CD4-positive, CD25-positive, alpha-beta regulatory T cell (primary cell): ENCODE data around the gene DNAH10. TPM values are rescaled to one million over a fixed set of nuclear protein-coding genes. Genes with fewer than 3 reads are reported as not detected.

Source experiments
- ATAC-seq, 2 donors: fragments of 150-1000 bp; cut with Tn5 transposase; one replicate each; pipeline ENCODE4 v1.10.0; 2021; ENCODE audit warnings: low read depth in 2 of 2, moderate number of reproducible peaks in 2 of 2, moderate library complexity in 1 of 2
- DNase-seq, 3 donors: peaks; one replicate each; pipeline versions ENCODE4 v3.0.0 to v3.0.0-alpha.2; 2012 to 2022; ENCODE audit warnings: mixed read lengths in 1 of 3
- H3K27ac ChIP-seq: one replicate; pipeline ENCODE4 v1.7.0; 2013; ENCODE audit warnings: mild to moderate bottlenecking, low read length; ENCODE audit not compliant: insufficient read depth, poor library complexity, severe bottlenecking
- H3K27me3 ChIP-seq: one replicate; pipeline ENCODE4 v1.7.0; 2013; ENCODE audit warnings: low read length; ENCODE audit not compliant: control insufficient read depth, insufficient read depth
- H3K36me3 ChIP-seq: one replicate; pipeline ENCODE4 v1.7.0; 2013; ENCODE audit warnings: mild to moderate bottlenecking, low read length, moderate library complexity; ENCODE audit not compliant: control insufficient read depth, insufficient read depth
- H3K4me1 ChIP-seq: 2 replicates; pipeline ENCODE4 v1.7.0; 2013; ENCODE audit warnings: mild to moderate bottlenecking, low read length; ENCODE audit not compliant: insufficient read depth, control insufficient read depth, poor library complexity, severe bottlenecking
- H3K4me3 ChIP-seq: one replicate; pipeline ENCODE4 v1.7.0; 2013; ENCODE audit warnings: low read depth, mild to moderate bottlenecking, low read length, moderate library complexity
- H3K9me3 ChIP-seq, 2 experiments: 1 replicate in 1 of 2; 2 replicates in 1 of 2; pipeline ENCODE4 v1.7.0; 2013; ENCODE audit warnings: low read length in 2 of 2, mild to moderate bottlenecking in 1 of 2, moderate library complexity in 1 of 2; ENCODE audit not compliant: control insufficient read depth in 2 of 2
- H3K27ac Mint-ChIP-seq, 3 donors: one replicate each; pipeline ENCODE4 v1.8.0; 2020 to 2022; ENCODE audit warnings: mild to moderate bottlenecking in 3 of 3, mixed read lengths in 3 of 3, moderate library complexity in 2 of 3
- H3K27me3 Mint-ChIP-seq: one replicate; pipeline ENCODE4 v1.8.0; 2022; ENCODE audit warnings: mild to moderate bottlenecking, mixed read lengths
- H3K36me3 Mint-ChIP-seq: one replicate; pipeline ENCODE4 v1.8.0; 2020; ENCODE audit warnings: mixed read lengths
- H3K4me1 Mint-ChIP-seq, 4 donors: one replicate each; pipeline ENCODE4 v1.8.0; 2020 to 2022; ENCODE audit warnings: mixed read lengths in 4 of 4, mild to moderate bottlenecking in 1 of 4
- H3K4me3 Mint-ChIP-seq, 4 donors: one replicate each; pipeline ENCODE4 v1.8.0; 2020 to 2022; ENCODE audit warnings: mild to moderate bottlenecking in 4 of 4, mixed read lengths in 4 of 4, moderate library complexity in 3 of 4
- H3K9me3 Mint-ChIP-seq, 7 donors: one replicate each; pipeline ENCODE4 v1.8.0; 2020 to 2022; ENCODE audit warnings: mixed read lengths in 7 of 7, mild to moderate bottlenecking in 3 of 7, moderate library complexity in 2 of 7
- polyA plus RNA-seq, 4 donors: library from polyadenylated mRNA; unstranded; fragments of 300-500 nt; fragmentation: Illumina TruSeq; gene quantifications; one replicate each; pipeline ENCODE4 v1.2.3, GENCODE V29; 2021
- total RNA-seq: library from RNA; stranded (reverse); gene quantifications from one replicate; pipeline ENCODE4 v1.2.3, GENCODE V29; 2022

The DNAH10 gene
- total and polyA plus RNA-seq, 5 donors from 2014 or later = 0.02 to 0.07 TPM; not detected in 3

GRCh38 chr12:123799227-123799626, 37.1 kb downstream of the DNAH10 start:
- DNase-seq = no peak

GRCh38 chr12:123801573-123802178, 39.6 kb downstream of the DNAH10 start:
- DNase-seq (peak in 1 of 3 donors; percentile 19), ATAC-seq (no peak)
- Mint-ChIP-seq H3K27me3 (peaks cover 23% of the 10 kb centered on the region), H3K36me3 (no peaks in the 10 kb centered on the region), H3K4me1 (no peaks in the 10 kb centered on the region), H3K4me3 (no peak overlapping the region), H3K9me3 (no peaks in the 10 kb centered on the region), H3K27ac (no peak overlapping the region)
- no peak overlapping the region for H3K4me3 ChIP-seq
- H3K27me3 ChIP-seq = no peaks in the 10 kb centered on the region
- no peaks in the 10 kb centered on the region for H3K9me3 ChIP-seq
- H3K27ac ChIP-seq = no peak overlapping the region
- H3K4me1 ChIP-seq = no peaks in the 10 kb centered on the region
- H3K36me3 ChIP-seq = no peaks in the 10 kb centered on the region

More at GRCh38 chr12:123799227-123799626, 37.1 kb downstream of the DNAH10 start:
- Mint-ChIP-seq H3K9me3 (no peaks in the 10 kb centered on the region), H3K27me3 (peaks cover 14% of the 10 kb centered on the region), H3K27ac (peak overlapping the region in 1 of 3 donors; percentile 14), H3K36me3 (no peaks in the 10 kb centered on the region), H3K4me1 (no peaks in the 10 kb centered on the region), H3K4me3 (no peak overlapping the region)
- no peaks in the 10 kb centered on the region for H3K36me3 ChIP-seq
- H3K4me1 ChIP-seq = no peaks in the 10 kb centered on the region
- H3K27ac ChIP-seq = no peak overlapping the region
- ATAC-seq = no peak
- no peaks in the 10 kb centered on the region for H3K9me3 ChIP-seq
- no peaks in the 10 kb centered on the region for H3K27me3 ChIP-seq
- H3K4me3 ChIP-seq = no peak overlapping the region

GRCh38 chr12:123805173-123805572, 43.1 kb downstream of the DNAH10 start:
- no peaks in the 10 kb centered on the region for H3K9me3 ChIP-seq
- Mint-ChIP-seq H3K4me3 (no peak overlapping the region), H3K4me1 (no peaks in the 10 kb centered on the region), H3K27me3 (peaks cover 34% of the 10 kb centered on the region), H3K36me3 (no peaks in the 10 kb centered on the region), H3K27ac (no peak overlapping the region), H3K9me3 (no peaks in the 10 kb centered on the region)
- ATAC-seq (no peak), DNase-seq (no peak)
- H3K4me1 ChIP-seq = no peaks in the 10 kb centered on the region
- H3K27me3 ChIP-seq = no peaks in the 10 kb centered on the region
- H3K4me3 ChIP-seq = no peak overlapping the region
- H3K36me3 ChIP-seq = no peaks in the 10 kb centered on the region
- no peak overlapping the region for H3K27ac ChIP-seq

- DNase-seq = no peak
- no peak for ATAC-seq
- no peak overlapping the region for H3K27ac Mint-ChIP-seq
- no peak overlapping the region for H3K4me3 Mint-ChIP-seq
- no peaks in the 10 kb centered on the region for H3K9me3 Mint-ChIP-seq
- Histone ChIP-seq H3K36me3 (no peaks in the 10 kb centered on the region), H3K27me3 (no peaks in the 10 kb centered on the region), H3K4me3 (no peak overlapping the region), H3K27ac (no peak overlapping the region), H3K4me1 (no peaks in the 10 kb centered on the region), H3K9me3 (no peaks in the 10 kb centered on the region)
- H3K36me3 Mint-ChIP-seq = no peaks in the 10 kb centered on the region
- no peaks in the 10 kb centered on the region for H3K4me1 Mint-ChIP-seq
- H3K27me3 Mint-ChIP-seq = peaks cover 31% of the 10 kb centered on the region
Observed at GRCh38 chr12:123807002-123807401, 44.9 kb downstream of the DNAH10 start.

- ATAC-seq (no peak), DNase-seq (no peak)
- H3K36me3 ChIP-seq = no peaks in the 10 kb centered on the region
- no peaks in the 10 kb centered on the region for H3K27me3 ChIP-seq
- H3K9me3 Mint-ChIP-seq = no peaks in the 10 kb centered on the region
- no peak overlapping the region for H3K27ac ChIP-seq
- no peaks in the 10 kb centered on the region for H3K4me1 Mint-ChIP-seq
- H3K36me3 Mint-ChIP-seq = no peaks in the 10 kb centered on the region
- H3K4me3 Mint-ChIP-seq = no peak overlapping the region
- peaks cover 31% of the 10 kb centered on the region for H3K27me3 Mint-ChIP-seq
- H3K4me1 ChIP-seq = no peaks in the 10 kb centered on the region
- H3K27ac Mint-ChIP-seq = no peak overlapping the region
- no peaks in the 10 kb centered on the region for H3K9me3 ChIP-seq
- H3K4me3 ChIP-seq = no peak overlapping the region
Observed at GRCh38 chr12:123807670-123808069, 45.6 kb downstream of the DNAH10 start.

GRCh38 chr12:123808167-123808566, 46.1 kb downstream of the DNAH10 start:
- no peaks in the 10 kb centered on the region for H3K36me3 ChIP-seq
- no peak overlapping the region for H3K27ac Mint-ChIP-seq

GRCh38 chr12:123813349-123813748, 51.2 kb downstream of the DNAH10 start:
- no peaks in the 10 kb centered on the region for H3K36me3 ChIP-seq
- H3K27me3 Mint-ChIP-seq = peaks cover 28% of the 10 kb centered on the region
- DNase-seq = no peak
- no peaks in the 10 kb centered on the region for H3K4me1 Mint-ChIP-seq
- H3K9me3 Mint-ChIP-seq = peaks cover 0 to 11% (median 3%) of the 10 kb centered on the region in 7 donors
- H3K27me3 ChIP-seq = no peaks in the 10 kb centered on the region
- H3K4me1 ChIP-seq = no peaks in the 10 kb centered on the region
- ATAC-seq = no peak
- H3K27ac ChIP-seq = no peak overlapping the region
- no peak overlapping the region for H3K4me3 Mint-ChIP-seq
- H3K36me3 Mint-ChIP-seq = no peaks in the 10 kb centered on the region
- H3K27ac Mint-ChIP-seq = no peak overlapping the region
- no peak overlapping the region for H3K4me3 ChIP-seq
- H3K9me3 ChIP-seq = peaks cover 0 to 9% of the 10 kb centered on the region in 2 experiments

More at GRCh38 chr12:123808167-123808566, 46.1 kb downstream of the DNAH10 start:
- DNase-seq = no peak
- H3K9me3 Mint-ChIP-seq = no peaks in the 10 kb centered on the region
- ATAC-seq = no peak
- H3K4me1 ChIP-seq = no peaks in the 10 kb centered on the region
- H3K27me3 ChIP-seq = no peaks in the 10 kb centered on the region
- no peak overlapping the region for H3K4me3 Mint-ChIP-seq
- no peaks in the 10 kb centered on the region for H3K4me1 Mint-ChIP-seq
- H3K4me3 ChIP-seq = no peak overlapping the region
- H3K36me3 Mint-ChIP-seq = no peaks in the 10 kb centered on the region
- no peaks in the 10 kb centered on the region for H3K9me3 ChIP-seq
- H3K27me3 Mint-ChIP-seq = peaks cover 31% of the 10 kb centered on the region
- H3K27ac ChIP-seq = no peak overlapping the region

- peaks cover 0 to 9% of the 10 kb centered on the region in 2 experiments for H3K9me3 ChIP-seq
- no peaks in the 10 kb centered on the region for H3K4me1 Mint-ChIP-seq
- H3K4me3 ChIP-seq = no peak overlapping the region
- peaks cover 29% of the 10 kb centered on the region for H3K27me3 Mint-ChIP-seq
- DNase-seq = no peak
- H3K27me3 ChIP-seq = no peaks in the 10 kb centered on the region
- ATAC-seq = no peak
- H3K27ac Mint-ChIP-seq = no peak overlapping the region
- no peak overlapping the region for H3K4me3 Mint-ChIP-seq
- no peak overlapping the region for H3K27ac ChIP-seq
- no peaks in the 10 kb centered on the region for H3K4me1 ChIP-seq
- no peaks in the 10 kb centered on the region for H3K36me3 ChIP-seq
- H3K9me3 Mint-ChIP-seq = peaks cover 0 to 11% (median 4%) of the 10 kb centered on the region in 7 donors
- H3K36me3 Mint-ChIP-seq = no peaks in the 10 kb centered on the region
Observed at GRCh38 chr12:123815968-123816367, 53.9 kb downstream of the DNAH10 start.
